Measurements from ENCODE around the gene BRF1.
"Not testable (repeated sequence)": the region's sequence is repeated elsewhere in the genome, so short reads cannot be mapped to it uniquely, and the experiment has no call there.

The BRF1 gene, protein sequence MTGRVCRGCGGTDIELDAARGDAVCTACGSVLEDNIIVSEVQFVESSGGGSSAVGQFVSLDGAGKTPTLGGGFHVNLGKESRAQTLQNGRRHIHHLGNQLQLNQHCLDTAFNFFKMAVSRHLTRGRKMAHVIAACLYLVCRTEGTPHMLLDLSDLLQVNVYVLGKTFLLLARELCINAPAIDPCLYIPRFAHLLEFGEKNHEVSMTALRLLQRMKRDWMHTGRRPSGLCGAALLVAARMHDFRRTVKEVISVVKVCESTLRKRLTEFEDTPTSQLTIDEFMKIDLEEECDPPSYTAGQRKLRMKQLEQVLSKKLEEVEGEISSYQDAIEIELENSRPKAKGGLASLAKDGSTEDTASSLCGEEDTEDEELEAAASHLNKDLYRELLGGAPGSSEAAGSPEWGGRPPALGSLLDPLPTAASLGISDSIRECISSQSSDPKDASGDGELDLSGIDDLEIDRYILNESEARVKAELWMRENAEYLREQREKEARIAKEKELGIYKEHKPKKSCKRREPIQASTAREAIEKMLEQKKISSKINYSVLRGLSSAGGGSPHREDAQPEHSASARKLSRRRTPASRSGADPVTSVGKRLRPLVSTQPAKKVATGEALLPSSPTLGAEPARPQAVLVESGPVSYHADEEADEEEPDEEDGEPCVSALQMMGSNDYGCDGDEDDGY

DNA sequence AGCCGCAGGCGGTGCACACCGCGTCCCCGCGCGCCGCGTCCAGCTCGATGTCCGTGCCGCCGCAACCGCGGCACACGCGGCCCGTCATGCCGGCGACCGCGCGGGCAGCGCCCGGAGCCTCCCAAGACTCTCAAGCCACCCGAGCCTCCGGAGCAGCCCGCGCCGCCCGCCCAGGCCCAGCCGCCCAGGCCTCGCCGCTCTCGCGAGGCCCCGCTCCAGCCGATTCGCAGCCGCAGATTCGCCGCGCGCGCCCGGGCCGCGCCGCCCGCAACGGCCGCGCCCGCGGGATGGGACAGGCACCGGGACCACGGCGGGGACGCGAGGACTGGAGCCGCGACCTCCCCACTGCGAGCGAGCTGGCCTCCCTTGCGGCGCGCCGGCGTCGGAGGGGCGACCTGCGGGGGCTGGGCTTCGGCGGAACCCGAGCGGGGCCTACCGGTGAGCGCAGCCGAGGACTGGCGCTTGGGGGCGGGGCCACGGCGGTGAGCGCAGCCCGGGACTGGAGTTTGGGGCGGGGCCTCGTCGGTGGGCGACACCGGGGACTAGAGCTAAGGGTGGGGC is at the start of gene BRF1:
BRF1 (minus strand) TSS at position 460 of the 561 bp plus-strand sequence; CDS start at position 88, 372 bp downstream.
- DNase-seq (ENCODE audit: low read depth in 2 of 2), result peak; percentile 91 to 96

DNA sequence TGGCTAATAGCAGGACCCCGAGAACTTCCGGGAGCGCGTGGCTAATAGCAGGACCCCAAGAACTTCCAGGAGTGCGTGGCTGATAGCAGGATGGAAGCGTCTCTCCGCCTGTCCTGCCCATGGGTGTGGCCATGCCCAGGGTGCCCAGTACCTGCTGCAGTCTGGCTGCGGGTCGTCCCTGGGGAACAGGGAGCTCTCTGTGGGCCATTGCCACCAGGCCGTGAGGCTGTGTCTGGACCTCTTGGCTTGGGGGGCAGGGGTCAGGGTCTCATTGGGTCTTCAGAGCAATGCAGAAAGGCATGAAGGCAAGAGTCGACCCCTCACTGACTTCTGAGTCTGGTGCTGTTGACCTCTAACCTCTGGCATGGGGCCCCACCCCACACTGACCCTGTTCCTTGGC is 49.2 kb upstream of the BRF1 start:
- DNase-seq (ENCODE audit: low read depth in 2 of 2), result no peak

DNA sequence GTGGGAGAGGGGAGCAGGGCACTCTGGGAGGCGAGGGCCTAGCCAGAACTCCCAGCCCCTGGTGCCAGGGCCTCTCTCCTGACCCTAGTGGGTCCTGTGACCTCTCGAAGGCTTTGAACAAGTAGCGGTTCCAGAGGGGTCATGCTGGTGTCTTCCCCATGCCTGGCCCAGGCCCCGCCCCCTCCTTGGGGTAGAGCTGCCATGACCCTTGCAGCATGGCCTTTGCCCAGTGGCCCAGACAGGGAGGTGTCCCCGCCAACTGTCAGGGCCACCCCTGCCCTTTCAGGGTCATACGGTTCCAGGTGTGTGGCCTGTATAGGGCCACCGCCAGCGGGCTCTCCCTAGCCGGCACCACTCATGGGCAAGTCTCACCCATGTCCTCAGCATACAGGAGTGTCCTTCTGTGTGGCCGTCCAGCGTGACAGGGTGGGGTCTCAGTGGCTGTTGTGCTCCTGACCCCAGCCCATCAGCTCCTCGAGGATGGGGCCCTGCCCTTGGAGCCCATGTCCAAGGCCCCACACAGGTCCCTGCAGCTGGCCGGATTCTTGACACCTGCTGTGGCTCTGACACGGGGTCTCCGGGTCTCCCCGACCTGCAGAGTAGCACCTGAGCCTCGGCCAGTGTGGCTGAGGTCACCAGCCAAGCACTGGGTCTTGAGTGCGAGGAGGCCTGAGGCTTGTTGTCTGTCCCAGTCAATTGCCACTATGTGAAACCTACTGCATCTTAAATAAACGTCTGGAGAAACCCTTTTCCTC is 48.3 kb upstream of the BRF1 start:
- DNase-seq (ENCODE audit: low read depth in 2 of 2), result no peak

DNA sequence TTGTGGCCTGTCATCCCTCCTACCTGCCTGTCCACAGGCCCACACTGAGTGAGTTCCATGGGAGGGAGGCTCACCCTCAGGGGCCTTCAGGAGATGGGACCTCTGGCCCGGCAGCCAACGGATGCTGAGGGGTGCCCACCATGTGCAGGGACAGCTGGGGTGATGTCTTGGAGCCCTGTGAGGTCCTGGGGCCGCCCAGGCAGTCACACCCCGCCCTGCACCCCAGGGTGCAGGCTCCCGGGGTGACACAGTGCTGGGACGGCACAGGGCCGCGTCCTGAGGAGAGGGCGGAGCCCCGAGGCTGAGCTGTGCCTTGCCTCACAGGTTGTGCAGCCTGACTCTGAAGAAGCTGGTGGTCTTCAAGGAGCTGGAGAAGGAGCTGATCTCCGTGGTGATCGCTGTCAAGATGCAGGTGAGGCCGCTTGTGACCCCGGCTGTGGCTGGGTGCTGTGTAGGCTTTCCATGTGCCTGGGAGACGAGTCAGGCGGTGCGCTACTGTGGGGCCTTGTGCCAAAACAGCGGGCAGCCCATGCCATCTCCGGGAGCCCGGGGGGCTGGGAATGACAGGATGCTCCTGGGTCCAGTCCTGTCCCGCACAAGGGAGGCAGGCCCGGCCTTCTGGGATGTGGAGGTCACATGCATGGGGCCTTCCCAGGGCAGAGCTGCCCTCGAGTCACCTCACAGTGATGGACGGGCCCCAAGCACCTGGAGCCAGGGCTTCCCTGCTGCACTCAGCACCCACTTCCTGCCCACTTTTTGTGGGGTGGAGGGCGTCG is 47.6 kb upstream of the BRF1 start:
- no peak for DNase-seq (ENCODE audit: low read depth in 2 of 2)

DNA sequence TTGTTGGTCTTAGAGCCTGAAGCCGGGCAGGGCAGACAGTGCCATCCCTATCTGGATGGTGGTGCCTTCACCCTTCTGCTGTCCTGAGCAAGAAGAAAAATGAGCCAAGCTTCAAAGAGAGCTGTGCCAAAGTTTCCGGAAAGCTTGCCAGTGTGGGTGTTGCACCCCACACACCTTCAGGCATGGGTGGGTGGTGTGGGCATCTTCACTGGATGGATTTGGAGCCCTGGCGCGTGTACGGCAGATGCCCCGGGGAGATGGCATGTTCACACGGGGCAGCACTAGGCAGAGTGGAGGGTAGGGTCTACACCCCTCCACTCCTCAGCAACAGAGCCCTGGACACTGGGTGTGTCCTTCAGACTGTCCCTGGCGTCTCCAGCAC is 46.8 kb upstream of the BRF1 start:
- no peak for DNase-seq (ENCODE audit: low read depth in 2 of 2)

DNA sequence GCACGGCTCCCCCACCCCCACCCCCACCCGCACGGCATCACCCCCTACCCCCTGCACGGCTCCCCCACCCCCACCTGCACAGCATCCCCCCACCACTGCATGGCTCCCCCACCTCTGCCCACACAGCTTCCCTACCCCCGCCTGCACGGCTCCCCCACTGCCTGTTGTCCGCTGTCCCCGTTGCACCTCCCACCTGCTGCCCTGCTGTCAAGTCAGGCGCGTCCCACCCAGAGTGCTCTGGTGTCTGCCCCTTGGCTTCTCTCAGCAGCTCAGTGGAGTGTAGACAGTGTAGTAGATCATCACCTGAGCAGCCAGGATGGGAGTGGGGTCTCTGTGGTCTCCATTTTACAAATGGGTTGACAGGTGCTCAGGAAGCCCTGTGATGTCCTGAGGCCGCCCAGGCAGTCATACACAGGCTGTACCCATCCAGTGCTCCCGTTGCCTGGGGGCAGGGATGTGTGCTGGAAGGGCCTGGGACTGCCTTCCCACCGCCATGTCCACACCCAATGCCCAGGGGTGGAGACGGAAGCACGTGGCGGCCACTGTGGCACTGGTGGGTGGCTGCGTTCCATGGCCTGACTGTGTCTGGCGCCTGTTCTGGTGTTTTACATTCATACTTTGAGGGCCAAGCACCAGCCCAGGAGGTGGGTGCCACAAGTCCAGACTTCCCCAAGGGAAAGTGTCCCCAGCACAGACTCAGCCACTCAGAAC is 46.2 kb upstream of the BRF1 start:
- no peak for DNase-seq (ENCODE audit: low read depth in 2 of 2)

DNA sequence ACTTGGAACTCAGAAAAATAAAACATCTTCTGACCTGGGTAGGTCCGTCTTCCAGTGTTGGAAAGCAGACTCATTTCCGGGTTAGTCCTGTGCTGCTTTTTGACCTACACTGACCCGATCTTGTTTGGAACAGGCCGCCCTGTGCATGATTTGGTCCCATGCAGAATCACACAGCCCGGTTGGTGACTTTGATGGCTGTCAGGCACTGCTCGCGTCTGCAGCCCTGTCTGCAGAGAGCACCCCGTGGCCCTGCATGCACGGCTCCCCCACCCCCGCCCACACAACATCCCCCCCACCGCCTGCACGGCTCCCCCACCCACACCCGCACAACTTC is 45.4 kb upstream of the BRF1 start:
- DNase-seq (ENCODE audit: low read depth in 2 of 2), result no peak

DNA sequence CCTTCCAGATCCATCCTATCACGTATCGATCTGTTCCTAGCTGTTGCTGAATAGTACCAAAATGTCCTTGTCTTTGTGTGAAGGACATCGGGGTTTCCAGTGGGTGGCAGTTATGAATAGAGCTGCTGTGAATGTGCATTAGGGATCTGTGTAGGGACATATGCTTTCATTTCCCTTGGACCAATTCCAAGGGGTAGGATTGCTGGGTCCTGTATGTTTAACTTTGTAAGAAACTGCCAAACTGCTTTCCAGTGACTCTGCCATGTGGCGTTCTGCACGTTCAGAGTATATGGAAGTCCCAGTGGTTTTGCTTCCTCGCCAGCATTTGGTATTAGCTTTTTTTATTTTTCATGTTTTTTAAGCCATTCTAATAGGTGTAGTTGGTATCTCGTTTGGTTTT is 42.4 kb upstream of the BRF1 start:
- no peak for DNase-seq (ENCODE audit: low read depth in 2 of 2)

DNA sequence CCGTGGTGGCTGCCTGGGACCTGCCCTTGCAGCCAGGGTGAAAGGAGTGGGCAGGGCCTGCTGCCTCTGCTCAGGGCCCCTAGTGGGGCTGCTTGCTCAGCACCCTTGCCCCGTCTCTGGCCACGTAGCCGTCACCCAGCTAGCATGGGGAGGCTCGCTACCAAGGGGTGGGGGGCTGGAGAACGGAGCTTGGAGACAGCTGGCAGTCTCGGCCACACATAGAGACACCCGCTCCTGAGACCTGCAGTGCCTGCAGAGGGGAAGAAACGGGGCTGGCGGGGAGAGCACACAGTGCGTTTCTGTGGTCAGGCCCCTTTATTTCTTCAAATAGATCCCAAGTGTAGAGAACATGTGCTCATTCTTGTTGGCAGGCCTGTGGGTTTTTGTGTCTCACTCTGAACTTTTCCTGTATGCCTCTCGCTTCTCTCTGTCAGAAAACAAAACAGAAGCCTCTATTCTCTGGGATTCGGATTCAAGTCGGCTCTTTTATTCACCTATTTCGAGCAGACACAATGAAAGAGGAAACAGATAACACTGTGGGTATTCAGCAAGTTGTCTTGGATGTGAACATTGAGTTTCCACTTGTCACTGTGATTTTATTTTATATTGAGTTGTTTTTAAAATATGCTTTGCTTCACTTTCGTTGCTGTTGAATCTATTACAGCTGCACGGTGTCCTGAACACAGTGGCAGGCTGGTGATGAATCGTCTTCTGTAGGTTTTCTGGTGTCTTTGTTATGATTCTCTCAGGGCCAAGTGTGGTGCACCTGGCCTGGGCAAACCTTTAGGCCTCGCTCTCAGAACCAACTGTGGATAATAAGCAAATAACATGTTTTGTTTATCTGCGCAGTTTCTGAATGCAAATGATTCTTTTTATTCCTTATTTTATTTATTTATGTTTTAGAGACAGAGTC is 40.3 kb upstream of the BRF1 start:
- no peak for DNase-seq (ENCODE audit: low read depth in 2 of 2)

DNA sequence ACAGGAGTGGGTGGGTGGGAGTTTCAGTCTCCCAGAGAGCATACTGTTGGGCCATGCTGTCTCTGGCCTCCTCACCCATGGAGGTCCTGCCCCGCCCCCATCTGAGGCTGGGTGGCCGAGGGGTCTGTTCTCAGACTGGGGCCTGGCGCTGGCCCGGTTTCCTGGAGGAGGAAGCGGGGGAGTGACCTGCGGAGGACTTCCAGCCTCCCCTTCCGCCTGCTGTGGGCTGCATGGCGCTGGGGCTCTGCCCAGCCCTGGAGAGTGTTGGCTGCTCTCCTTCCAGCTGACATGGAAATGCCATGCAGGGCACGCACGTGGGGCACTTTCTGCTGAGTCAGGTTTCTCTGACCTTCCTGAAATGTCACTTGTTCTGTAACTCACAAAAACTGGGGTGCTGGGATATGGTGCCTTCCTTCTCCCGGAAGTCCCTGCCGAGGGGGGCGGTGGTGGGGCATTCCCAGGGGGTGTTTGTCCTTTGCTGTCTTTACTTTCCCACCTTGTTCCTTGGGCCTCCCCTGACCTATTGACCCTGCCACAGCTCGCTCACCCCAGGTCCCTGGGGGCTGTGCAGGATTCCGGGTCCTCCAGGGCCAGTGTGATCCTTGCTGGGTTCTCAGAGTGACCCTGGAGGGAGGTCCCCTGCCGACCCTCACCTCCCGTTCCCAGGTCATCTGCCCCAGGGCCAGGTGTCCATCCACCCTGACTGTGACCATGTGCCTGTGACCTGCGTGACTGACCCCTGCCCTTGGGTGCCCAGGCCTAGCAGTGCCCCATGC is 37.4 kb upstream of the BRF1 start:
- DNase-seq (ENCODE audit: low read depth in 2 of 2), result no peak

DNA sequence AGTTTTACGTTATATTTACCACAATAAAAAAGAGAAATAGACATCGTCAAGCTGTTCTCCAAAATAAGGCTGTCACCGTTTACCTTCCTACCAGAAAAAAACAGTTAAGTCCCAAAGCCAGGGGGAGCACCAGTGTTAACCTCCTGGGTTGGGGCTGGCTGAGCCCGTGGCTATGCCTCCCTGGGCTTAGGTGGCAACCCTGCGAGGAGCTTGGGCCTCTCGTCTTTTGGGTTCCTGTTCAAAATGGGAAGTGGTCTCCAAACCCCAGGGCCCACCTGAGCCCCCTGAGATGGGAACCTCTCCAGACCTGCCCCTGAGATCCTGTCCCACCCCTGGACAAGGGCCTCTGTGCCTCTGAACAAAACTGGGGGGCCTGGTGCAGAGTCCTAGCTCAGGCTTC is 36.6 kb upstream of the BRF1 start:
- DNase-seq (ENCODE audit: low read depth in 2 of 2), result no peak

DNA sequence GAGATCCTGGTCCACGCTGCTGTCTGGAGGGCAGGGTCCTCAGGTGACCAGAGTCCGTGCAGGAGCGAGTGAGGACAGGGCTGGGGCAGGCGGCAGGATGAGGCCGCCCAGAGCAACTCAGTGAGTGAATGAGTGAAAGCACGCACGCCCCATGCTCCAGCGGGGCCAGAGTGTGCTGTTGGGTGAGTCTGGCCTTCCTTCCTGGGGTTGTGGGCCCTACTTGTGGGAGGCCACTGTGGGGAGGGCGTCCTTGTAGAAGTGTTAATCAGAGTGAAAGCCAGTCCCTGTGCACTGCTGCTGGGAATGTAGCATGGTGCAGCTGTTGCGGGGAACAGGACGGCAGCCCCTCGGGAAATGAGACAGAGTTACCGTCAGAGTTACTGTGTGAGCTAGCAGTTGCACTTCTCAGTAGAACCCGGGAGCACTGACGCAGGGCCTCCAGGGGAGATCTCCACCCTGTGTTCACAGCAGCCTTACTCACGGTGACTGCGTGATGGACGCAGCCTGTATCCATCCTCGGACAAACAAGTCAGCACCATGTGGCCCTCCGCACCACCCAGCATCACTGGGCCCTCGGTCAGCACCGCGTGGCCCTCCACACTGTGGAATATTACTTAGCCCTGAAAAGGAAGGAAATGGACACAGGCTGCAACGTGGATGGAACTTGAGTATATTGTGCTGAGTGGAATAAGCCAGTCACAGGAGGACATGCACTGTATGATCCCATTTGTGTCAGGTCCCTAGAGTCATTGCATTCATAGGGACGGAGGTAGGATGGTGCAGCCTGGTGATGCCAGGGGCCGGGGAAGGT is 35.9 kb upstream of the BRF1 start:
- no peak for DNase-seq (ENCODE audit: low read depth in 2 of 2)

DNA sequence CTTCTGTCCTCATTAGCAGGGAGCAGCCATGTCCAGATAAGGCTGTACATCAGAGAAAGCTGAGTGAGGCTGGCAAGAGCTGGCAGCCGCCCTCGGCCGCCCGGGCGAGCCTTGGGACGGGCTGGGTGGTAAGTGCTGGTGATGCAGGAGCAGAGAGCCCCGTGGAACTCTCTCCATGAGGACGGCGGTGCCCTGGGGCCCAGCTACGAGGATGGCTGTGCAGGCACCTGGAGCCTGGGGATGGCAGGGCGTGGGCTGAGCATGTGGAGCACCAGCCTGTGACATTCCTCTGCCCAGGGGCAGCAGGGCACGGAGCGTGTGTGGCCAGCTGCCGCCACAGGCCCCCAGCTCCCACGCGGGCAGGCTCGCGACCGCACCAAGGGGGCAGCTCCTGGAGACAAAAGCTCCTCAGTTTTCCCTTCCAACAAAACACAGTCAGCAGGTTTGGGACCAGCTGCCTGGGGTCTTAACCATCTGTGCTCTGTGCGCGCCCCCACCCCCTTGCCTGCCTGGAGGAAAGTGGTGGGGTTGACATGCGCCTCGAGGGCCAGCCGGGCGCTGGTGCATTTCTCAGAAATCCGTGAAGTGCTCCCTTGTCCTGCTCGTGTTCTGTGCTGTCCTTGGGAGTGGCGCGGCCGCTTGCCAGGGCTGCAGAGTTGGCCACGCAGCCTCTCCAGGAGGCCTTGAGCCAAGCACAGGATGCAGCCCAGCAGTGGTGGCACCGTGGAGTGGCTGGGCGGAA is 35.1 kb upstream of the BRF1 start:
- no peak for DNase-seq (ENCODE audit: low read depth in 2 of 2)

DNA sequence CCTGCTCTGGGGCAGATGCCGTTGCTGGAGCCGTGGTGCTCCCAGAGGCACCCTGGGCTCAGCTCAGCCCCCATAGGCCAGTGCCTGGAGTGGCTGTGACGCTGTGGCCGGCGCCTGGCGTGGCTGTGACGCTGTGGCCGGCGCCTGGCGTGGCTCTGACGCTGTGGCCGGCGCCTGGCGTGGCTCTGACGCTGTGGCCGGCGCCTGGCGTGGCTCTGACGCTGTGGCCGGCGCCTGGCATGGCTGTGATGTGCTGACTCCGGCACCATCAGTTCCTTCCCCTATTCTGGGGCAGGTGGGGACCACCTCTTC is 34.4 kb upstream of the BRF1 start:
- not testable (repeated sequence) for DNase-seq (ENCODE audit: low read depth in 2 of 2)

DNA sequence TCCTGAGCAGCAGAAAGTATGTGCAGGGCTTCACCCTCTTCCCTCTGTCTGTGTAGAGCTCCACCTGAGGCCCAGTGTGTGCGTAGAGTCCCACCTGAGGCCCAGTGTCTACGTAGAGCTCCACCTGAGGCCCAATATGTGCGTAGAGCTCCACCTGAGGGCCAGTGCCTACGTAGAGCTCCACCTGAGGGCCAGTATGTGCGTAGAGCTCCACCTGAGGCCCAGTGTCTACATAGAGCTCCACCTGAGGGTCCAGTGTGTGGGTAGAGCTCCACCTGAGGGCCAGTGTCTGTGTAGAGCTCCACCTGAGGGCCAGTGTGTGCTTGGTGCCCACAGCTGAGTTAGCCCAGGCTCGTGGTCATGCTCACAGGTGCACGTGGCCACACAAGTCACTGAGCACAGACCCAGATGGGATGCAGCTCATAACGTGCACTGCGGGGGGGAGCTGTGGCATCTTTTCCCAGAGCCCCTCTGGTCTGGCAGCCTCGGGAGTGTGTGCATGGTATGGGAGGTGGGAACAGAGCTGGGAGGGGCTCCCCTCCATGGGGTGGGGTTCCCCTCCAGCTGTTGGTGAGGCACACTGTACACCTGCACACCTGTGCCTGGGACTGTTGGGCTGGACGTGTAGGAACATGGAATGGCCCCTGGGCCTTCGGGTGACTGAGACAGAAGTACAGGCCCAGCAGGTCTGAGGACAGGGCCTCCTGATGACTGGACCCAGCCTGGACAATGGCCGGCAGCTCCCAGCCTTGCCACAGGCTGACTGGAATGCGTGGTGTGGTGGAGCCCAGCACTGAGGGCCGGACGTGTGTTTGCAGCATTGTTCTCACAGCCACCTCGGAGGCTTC is 33.8 kb upstream of the BRF1 start:
- no peak for DNase-seq (ENCODE audit: low read depth in 2 of 2)

DNA sequence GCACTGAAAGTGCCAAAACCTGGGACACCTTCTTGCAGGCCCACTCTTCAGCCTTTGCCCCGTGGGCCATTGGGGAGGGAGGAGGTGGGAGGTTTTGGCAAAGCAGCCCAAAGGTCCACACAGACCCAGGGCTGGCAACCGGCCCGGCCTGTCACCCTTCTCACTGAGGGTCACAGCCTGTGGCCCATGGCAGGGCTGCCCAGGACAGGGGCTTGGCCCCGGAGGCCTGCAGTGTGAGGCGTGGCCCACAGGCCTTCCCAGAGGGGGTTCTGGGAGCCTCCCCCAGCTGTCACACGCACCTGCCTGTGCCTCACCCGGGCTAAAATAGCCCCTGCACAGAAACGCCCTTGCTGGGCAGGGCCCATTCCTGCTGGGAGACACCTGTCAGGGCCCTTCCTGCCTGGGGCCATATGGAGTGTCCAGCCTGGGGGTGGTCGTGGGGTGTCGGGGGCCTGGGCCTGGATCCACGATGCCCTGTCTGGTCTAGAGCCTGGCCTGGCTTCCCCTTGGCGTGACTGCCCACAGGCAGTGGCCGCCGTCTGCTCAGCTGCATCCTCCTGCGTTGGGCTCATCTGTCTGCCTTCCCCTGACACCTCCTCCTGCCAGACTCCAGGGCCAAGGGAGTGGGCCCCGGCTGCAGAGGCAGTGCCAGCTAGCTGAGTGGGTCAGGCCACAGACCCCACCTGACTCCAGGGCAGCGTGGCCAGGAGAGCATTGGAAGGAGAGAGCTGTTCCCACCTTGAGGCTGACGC is 33.0 kb upstream of the BRF1 start:
- DNase-seq (ENCODE audit: low read depth in 2 of 2), result no peak

Measured in stimulated activated CD4-positive, alpha-beta T cell treated with anti-CD3 and anti-CD28 coated beads, Interleukin-12 subunit alpha, Interleukin-12 subunit beta, amount 100 ng/mL, for 24 hours (primary cell).